B cell (primary cell): ENCODE data around the gene SLC4A2.

Source experiments
- EZH2 ChIP-seq: IDR thresholded peaks from 2 replicates; pipeline ENCODE4 v1.6.1; 2012; ENCODE audit warnings: borderline replicate concordance, low read depth, mild to moderate bottlenecking, moderate library complexity, low read length; ENCODE audit not compliant: insufficient read depth, poor library complexity, severe bottlenecking
- TF ChIP-seq, protein P1 (sequence below): fragments of 200-600 bp; IDR thresholded peaks from one replicate; pipeline ENCODE4 v1.8.0; 2022; ENCODE audit warnings: antibody characterized with exemption, mild to moderate bottlenecking

DNA sequence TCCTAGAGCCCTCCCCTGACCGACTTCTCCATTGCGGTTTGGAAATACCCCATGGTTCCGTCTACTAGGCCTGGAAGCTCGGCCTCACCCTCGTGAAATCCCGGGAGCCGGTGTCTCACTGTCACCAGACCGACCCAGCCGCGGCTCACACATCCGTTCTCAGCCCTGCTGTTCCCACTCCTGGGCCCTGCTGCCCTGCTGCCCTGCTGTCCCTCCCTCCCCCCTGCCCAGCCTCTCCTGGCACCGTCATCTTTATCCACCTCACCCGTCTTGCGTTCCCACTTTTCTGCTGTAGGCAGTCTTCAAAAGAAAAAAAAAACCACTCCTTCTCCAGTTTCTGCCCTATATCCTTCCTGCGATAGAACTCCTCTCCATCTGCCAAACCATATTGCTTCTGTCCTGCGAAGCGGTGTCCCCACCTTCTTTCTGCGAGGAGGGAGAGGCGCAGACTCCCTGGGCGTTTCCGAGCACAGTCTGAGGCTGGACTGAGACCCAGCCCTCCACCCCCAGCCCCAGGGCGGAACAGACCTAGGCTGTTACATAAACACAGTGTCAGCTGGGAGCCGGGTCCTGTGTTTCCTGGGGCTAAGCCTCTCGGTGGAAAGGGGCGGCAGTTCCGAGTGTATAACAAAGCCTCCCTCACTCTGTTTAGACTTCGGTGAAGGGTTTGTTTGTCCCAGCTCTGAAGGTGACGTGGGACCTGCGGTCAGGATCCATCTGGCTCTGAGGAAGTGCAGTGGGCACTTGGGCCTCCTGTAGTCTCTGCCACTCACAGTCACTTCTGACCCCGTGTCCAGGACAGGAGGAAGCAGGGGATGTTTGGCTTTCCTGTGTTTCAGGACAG lies 29.7 kb downstream of the SLC4A2 start:
- TF ChIP-seq, protein P1, sequence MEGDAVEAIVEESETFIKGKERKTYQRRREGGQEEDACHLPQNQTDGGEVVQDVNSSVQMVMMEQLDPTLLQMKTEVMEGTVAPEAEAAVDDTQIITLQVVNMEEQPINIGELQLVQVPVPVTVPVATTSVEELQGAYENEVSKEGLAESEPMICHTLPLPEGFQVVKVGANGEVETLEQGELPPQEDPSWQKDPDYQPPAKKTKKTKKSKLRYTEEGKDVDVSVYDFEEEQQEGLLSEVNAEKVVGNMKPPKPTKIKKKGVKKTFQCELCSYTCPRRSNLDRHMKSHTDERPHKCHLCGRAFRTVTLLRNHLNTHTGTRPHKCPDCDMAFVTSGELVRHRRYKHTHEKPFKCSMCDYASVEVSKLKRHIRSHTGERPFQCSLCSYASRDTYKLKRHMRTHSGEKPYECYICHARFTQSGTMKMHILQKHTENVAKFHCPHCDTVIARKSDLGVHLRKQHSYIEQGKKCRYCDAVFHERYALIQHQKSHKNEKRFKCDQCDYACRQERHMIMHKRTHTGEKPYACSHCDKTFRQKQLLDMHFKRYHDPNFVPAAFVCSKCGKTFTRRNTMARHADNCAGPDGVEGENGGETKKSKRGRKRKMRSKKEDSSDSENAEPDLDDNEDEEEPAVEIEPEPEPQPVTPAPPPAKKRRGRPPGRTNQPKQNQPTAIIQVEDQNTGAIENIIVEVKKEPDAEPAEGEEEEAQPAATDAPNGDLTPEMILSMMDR, result no peak
- TF ChIP-seq EZH2, result no peak
